Measurements from ENCODE around the gene ELOVL4.

Gene ELOVL4

GRCh38 chr6:79872303-79872702 lies 75.0 kb downstream of the ELOVL4 start:
- DNase-seq (ENCODE audit: low read depth): peak; percentile 46
- no peak overlapping the region for H3K4me3 ChIP-seq (ENCODE audit: low read depth, low read length)
- TF ChIP-seq CTCF (IDR thresholded peaks at IDR 0.05; ENCODE audit: control insufficient read depth, extremely low read depth, insufficient read depth): no peak

GRCh38 chr6:79869600-79870084 lies 77.7 kb downstream of the ELOVL4 start:
- peak; percentile 94 for TF ChIP-seq CTCF (IDR thresholded peaks at IDR 0.05; ENCODE audit: control insufficient read depth, extremely low read depth, insufficient read depth)
- peak; percentile 33 for DNase-seq (ENCODE audit: low read depth)
- H3K4me3 ChIP-seq (ENCODE audit: low read depth, low read length): no peak overlapping the region

GRCh38 chr6:79869184-79869583 lies 78.2 kb downstream of the ELOVL4 start:
- no peak overlapping the region for H3K4me3 ChIP-seq (ENCODE audit: low read depth, low read length)
- no peak for TF ChIP-seq CTCF (IDR thresholded peaks at IDR 0.05; ENCODE audit: control insufficient read depth, extremely low read depth, insufficient read depth)
- no peak for DNase-seq (ENCODE audit: low read depth)

GRCh38 chr6:79868098-79868722 lies 79.1 kb downstream of the ELOVL4 start:
- peak; percentile 59 for DNase-seq (ENCODE audit: low read depth)
- H3K4me3 ChIP-seq (ENCODE audit: low read depth, low read length): peak overlapping the region; percentile 36
- peak; percentile 60 for TF ChIP-seq CTCF (IDR thresholded peaks at IDR 0.05; ENCODE audit: control insufficient read depth, extremely low read depth, insufficient read depth)
